ENCODE results near the gene BMPER.

- TF ChIP-seq, protein P1, sequence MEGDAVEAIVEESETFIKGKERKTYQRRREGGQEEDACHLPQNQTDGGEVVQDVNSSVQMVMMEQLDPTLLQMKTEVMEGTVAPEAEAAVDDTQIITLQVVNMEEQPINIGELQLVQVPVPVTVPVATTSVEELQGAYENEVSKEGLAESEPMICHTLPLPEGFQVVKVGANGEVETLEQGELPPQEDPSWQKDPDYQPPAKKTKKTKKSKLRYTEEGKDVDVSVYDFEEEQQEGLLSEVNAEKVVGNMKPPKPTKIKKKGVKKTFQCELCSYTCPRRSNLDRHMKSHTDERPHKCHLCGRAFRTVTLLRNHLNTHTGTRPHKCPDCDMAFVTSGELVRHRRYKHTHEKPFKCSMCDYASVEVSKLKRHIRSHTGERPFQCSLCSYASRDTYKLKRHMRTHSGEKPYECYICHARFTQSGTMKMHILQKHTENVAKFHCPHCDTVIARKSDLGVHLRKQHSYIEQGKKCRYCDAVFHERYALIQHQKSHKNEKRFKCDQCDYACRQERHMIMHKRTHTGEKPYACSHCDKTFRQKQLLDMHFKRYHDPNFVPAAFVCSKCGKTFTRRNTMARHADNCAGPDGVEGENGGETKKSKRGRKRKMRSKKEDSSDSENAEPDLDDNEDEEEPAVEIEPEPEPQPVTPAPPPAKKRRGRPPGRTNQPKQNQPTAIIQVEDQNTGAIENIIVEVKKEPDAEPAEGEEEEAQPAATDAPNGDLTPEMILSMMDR (IDR thresholded peaks at IDR 0.05), result no peak
- TF ChIP-seq POLR2A (IDR thresholded peaks at IDR 0.05), result no peak
Measured at GRCh38 chr7:33872870-33873269, 32.5 kb upstream of the BMPER start.

All from lower leg skin (tissue), 3 donors.